Stimulated activated CD8-positive, alpha-beta memory T cell treated with anti-CD3 and anti-CD28 coated beads, Interleukin-7, amount 100 ng/mL, for 48 hours (primary cell): ENCODE data around the gene NDUFAF5.

Experiments
- DNase-seq, 2 donors: peaks; one replicate each; pipeline ENCODE4 v3.0.0-alpha.2; 2020; ENCODE audit warnings: low read depth in 1 of 2; ENCODE audit errors: extremely low read depth in 1 of 2

NDUFAF5 gene

DNA sequence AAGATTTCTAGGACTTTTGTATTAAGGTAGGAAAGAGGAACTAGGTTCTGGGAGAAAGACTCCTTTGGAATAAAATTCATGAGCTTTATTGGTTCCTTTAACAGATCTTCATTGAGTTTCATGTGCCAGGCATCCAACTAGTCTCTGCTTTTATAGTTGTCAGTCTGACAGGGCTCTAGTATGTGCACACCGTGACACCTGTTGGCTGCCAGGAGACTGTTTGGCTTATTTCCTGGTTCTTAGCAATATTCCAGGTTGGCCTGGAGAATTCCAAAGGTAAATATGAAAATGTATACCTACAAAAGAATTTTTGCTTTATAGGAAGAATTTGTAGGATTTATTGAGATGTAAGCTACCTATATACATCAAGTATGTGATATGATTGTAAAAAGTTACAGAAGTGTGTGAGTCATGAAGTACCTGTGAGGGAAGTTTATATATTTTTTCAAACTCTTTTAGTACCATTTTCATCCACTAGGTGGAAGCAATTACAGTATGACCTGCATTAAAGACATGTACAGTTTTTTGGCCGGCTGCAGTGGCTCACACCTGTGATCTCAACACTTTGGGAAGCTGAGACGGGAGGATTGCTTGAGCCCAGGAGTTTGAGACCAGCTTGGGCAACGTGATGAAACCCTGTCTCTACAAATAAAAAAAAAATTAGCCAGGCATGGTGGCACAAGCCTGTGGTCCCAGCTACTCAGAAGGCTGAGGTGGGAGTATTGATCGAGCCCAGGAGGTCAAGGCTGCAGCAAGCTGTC is 35.2 kb downstream of the NDUFAF5 start:
- DNase-seq, result no peak

DNA sequence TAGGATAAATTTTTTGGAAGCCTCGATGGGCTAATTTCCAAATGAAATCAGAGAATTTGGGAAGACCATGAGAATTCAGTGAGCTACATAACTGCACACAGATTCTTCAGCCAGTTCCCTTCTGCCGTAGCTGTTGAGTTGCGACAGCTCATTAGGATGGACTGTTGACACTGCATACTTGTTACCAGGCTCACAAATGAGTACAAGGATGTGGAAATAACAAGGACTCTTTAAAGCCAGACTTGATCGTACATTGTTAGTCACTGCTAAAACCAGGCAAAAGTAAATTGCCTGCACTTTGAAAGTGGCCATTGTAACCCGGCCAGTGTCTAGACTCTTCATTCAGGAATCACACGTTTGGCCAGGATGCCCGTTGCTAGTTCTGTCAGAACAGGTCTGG is 37.0 kb downstream of the NDUFAF5 start:
- no peak for DNase-seq

DNA sequence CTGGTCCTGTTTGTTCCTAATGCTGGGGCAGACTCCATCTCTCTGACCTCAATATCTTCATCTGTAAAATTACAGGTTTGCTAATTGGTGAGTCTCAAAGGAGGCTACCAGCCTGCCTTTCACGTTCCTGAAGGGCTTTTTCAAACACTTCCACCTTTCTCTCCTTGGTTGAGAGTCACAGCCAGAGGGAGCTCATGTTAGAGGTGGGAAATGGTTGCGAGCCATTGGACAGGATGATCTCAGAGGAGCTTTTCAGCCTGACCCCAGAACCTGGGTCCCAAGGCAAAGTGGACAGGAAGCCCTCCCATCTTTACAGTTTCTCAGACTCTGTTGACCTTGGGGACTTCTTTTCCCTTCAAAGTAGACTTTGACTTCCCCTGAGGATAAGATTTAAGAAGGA is 37.6 kb downstream of the NDUFAF5 start:
- DNase-seq, result no peak

DNA sequence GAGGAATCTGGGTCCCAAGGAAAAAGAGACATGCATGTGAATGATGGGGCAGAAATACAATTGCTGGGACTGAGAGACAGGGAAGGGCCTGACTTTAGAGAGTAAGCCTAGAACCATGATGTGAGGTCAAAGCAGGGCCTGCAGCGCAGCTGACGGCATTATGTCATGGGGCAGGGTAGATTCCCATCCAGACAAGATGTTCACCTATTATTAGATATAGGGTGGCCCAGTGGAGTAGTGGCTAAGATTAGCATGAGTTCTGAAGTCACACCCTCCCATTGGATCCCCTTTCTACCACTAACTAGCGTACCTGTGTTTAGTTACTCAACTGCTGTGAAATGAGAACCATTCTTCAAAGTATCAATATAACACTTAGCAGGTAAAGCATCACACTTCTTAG is 39.6 kb downstream of the NDUFAF5 start:
- no peak for DNase-seq

DNA sequence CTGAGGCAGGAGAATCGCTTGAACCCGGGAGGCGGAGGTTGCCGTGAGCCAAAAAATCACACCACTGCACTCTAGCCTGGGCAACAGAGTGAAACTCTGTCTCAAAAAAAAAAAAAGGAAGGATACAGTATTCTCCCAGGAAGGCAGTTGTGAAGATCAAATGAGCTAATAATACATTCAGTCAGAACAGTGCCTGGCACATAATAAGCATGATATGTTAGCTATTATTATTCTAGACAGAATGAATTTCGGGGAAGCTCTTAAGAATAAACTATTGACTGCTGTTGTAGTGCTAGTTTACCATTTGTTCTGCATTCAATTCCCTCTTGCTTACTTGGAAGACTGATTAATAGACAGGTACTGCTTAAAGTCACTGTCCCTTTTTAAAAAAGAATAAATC is 40.6 kb downstream of the NDUFAF5 start:
- no peak for DNase-seq

DNA sequence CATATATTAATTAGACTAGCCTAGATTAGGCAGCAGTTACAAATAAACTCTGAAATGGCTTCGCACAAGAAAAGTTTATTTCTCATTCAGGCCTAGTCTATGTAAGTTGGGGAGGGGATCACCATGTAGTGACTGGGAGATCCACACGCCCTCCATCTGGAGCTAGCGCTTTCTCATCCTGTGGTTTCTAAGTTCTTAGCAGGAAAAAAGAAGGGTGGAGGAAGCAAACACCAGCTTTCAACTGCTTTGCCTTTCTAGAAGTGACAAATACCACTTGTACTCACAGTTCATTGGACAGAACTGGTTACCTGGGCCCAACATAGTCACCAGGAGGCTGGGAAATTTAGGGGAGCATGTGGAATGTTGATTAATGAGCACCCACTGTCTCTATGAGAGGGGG is 46.6 kb downstream of the NDUFAF5 start:
- no peak for DNase-seq

DNA sequence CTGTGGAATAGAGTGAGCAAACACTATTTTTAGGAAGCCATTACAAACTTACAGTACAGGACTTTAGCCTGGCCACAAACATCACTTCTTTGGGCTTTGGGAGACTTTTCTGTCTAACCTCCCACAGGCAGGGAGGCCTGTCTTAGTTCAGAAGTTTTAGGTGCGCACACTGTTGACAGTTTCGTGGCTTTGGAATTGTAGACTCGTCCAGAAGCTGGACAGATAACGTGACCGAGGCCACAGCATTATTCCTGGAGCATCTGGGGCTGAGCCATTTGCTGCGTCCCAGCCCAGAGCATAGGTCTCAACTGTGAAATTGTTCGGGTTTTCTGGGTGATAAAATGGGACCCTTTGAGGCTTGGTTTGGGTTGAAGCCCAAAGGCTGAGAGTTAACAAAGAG is 53.8 kb downstream of the NDUFAF5 start:
- no peak for DNase-seq

DNA sequence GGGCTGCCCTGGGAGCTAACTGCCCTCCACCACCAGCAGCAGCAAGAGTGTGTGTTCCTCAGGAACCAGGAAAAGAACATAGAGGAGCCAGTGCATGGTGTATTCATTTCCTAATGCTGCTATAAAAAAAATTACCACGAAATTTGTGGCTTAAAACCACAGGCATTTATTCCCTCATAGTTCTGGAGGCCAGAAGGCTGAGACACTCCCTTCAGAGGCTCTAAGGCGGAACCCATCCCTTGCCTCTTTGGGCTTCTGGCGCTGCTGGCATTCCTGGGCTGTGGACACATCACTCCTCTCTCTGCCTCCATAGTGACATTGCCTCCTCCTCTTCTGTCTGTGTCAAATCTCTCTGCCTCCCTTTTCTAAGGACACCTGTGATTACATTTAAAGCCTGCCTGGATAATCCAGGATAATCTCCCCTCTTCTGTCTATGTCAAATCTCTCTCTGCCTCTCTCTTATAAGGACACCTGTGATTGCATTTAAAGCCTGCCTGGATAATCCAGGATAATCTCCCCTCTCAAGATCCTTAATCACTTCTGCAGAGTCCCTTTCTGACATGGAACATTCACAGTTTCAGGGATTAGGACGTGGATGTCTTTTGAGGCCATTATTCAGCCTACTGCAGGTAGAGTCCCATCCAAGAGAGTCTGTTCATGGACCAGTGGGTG is 54.7 kb downstream of the NDUFAF5 start:
- no peak for DNase-seq

DNA sequence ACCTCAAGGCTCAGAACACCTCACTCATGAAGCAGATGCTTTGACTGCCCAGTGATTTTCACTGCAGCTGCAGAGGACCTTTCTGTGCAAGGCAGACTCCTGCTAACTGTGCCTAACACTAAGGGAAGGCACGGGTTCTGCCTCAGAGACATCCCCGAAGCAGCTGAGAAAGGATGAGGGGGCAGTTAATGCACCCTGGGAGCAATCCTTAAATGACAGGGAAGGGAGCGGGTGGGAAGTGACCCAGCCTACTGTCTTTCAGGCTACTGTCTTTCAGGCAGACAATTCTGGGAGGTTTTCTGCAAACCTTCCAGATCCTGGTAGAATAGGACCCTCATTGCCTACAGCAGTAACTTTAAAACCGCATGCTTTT is 55.3 kb downstream of the NDUFAF5 start:
- DNase-seq, result no peak

DNA sequence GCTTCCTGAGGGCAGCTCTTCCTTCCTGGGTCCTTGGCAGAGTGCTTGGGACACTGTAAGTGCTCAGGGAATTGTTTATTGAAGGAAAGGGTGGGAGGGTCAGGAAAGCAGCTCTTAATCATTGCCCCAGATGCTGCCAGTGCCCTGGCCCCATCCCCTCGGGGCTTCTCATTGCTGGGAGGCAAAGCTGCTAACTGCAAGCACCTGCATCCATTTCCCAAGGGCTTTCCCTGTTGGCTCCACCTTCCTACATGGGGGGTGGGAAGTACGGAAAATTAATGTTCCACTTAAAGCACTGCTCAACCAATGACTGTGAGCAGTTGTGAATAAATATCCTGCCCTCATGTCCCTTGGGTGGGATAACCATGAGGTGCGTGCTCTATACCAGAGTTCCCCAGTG is 56.4 kb downstream of the NDUFAF5 start:
- DNase-seq, result no peak

DNA sequence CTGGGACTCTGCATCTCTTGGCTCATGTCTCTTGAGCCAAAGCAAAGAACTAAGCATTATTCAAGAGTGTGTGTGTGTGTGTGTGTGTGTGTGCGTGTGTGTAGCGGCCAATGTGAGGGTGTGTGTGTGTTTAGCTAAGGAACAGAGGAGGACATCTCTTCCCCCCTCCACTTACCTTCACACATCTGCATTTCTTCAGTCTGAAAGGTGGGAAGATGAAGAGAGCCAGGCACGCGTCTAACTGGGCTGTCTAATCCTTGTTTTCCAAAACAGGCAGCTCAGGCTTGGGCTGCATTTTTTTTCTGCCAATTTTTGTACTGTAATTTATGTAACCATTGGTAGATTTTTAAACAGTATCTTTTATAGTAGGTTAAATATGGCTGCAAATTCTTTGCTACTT is 59.5 kb downstream of the NDUFAF5 start:
- no peak for DNase-seq

DNA sequence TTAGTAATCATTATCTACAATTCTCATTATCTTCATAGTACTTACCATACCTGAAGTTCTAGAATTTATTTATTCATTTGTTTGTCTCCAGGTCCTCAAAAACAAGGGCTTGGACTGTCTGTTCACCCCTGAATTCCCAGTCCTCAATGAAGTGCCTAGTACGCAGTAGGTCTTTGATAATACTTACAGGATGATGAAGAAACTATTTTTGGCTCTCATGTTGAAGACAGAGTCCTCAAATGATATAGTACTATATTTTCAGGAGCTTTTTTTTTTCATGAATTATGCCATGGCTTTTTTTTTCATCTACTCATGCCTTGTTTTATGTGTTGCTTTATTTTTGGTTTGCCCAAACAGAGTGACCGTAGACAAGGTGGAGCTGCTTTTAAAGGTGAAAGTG is 66.5 kb downstream of the NDUFAF5 start:
- no peak for DNase-seq

DNA sequence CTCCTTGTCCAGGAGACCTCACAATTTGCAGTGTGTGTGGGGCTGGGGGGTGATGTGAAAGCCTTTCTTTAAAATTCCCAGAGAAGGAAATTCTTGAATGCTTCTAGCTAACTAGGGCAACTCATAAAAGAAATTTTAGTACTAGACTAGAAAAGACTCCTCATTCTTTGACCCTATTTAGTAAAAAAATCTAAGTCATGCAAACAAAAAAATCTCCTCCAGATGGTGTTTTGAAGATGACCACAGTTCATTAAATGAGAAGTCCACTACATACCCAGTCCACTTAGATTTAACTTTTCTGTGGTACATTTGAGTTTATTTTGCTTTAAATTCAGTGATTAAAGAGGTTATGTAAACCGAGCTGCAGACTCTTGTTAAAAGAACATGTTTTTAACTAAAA is 67.5 kb downstream of the NDUFAF5 start:
- DNase-seq, result no peak

DNA sequence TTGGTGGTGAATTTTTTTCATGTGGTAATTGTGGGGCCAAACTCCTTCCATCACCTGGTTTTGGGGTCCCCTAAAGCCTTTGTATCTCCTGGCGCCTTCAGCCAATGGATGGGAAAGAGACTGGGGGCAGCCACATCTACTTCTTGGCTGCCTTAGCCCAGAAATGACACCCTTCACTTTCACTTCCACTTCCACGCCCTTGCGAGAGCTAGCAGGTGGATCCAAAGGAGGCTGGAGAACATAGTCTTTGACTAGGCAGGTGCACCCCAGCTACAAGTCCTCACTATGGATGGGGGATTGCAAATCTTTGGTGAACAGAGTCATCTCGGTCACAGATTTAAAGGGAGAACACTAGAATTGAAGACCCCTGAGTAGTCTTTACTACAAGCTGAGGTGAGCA is 70.8 kb downstream of the NDUFAF5 start:
- no peak for DNase-seq

DNA sequence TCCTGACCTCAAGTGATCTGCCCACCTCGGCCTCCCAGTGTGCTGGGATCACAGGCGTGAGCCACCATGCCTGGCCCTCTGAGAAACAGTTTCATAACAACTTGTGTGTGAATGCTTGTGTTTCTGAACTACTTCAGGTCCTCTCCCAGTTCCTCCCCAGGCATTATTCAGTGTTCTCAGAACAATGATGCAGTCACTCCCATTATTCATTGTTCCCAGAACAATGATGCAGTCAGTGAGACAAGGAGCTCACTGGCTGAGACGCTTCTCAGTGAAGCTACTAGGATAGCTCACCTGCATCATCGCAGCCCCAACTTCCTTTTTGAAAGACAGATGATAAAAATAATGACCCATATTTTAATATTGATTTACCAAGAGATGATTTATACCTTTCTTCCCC is 71.5 kb downstream of the NDUFAF5 start:
- no peak for DNase-seq

DNA sequence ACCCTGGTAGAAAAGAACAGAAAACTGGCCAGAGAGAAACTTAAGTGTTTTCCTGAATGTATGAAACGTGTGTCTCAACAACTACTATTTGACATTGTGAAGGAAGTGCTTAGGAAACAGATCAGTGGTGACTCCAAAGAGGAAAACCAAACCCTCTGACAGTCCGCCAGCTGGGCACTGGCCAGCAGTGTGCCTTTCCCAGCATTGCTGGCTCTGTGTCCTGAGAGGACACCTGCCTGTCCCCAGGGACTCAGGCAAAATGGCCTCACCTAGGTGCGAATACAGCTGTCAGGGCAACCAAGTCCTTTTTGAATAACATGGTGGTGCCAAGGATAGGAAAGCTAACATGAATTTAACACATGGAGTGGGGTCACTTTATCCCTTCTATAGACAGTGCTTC is 72.5 kb downstream of the NDUFAF5 start:
- DNase-seq, result no peak

DNA sequence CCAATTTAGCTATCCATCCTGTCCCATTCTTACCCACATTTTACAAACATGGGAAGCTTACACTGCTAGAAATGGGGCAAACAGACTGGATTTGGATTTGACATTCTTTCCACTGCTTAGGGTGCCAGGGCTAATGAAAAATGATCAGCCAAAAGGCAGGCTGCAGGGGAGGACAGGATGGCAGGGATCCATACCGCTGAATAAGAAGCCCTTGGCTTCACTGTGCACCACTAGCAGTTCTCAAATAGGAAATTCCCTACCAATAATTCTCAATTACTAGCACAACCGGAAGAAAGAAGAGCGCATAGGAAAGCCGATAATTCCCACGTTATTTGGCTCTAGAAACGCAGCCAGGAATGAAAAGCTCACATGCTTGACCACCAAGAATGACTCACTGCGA is 73.1 kb downstream of the NDUFAF5 start:
- no peak for DNase-seq

DNA sequence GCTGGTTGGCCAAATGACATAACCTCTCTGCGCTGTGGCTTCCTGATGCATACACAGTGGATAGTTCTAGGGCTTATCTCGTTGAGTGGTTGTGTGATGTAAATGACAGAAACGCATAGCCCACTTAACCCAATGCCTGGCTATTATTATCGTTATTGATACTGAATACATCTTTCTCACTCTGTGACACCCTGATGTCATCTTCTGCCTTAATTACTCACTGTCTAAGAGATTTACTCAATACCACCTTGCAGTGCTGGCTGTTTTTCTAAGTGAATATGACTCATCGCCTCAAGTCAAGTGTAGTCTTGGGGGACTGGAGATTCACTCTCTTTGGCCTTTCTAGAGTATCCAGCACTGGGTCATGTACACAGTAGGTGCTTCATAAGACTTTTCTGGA is 73.6 kb downstream of the NDUFAF5 start:
- DNase-seq, result no peak

DNA sequence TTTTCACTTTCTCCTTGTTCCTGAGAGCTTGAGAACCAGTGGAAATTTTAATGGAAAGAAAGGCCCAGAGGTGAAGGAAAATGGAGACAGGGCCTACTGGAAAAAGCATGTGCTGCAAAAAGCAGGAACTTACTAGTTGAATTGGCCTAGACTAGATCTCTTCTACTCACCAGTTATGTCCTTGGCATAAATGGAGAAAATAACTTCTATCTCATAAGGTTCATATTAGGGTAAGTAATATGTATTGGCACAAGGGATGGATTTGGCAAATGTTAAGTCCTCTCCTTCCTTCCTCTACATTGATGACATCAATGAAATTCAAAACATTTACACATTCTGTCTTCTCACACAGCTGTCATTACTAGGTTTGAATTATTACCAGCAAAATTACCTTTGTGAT is 74.0 kb downstream of the NDUFAF5 start:
- no peak for DNase-seq

DNA sequence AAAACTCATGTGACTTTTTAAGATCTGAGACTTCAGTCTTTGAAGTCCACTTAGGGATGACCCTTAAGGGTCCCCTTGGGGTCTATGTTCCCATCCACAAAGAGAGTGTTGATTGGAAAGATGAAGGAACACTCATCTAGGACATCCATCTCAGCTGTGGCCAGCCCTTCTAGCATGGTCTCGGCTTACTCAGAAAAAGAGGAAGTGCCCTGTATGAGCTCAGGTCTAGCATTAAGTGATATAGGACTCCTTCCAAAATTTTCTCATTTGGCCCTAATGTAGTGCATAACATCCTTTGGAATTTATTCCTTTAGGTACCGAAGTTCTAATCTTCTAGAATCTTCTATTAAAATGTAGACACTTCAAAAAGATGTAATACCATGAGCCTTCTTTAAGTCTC is 77.4 kb downstream of the NDUFAF5 start:
- no peak for DNase-seq

DNA sequence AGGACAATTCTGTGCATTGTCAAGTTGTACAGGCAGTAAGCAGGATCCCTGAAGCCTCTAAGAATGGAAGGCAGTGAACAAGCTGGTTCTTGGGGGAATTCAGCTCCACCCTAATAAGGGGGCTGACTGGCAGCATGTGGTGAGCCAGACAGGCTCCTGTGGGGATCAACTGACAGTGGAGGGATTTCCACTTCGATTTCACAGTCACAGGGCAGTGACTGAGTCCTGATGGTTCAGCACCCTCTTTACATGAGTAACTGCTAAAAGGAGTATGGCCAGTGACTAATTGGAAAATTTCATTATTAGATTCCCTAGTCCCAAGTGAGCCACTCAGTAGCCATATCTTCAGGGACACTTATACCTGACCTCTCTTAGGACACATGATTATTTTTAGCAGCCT is 78.4 kb downstream of the NDUFAF5 start:
- no peak for DNase-seq

DNA sequence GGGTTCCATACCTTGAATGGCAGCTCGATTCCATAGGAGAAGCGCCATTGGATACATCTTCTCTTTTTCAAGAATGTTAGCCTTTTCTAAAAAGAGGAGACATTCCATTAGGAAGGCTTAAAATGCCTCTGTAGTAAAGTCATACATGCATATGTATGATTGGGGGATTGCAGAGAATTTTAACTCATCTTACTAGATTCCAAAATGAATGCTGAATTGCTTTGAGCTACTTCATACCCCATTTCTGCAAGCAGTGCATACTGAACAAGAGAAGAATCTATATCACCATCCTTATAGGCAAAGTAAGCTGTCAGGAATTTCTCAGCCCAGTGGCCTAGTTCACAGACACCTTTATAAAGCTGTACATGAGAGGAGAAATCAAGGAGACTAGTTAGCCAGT is 80.3 kb downstream of the NDUFAF5 start:
- no peak for DNase-seq

DNA sequence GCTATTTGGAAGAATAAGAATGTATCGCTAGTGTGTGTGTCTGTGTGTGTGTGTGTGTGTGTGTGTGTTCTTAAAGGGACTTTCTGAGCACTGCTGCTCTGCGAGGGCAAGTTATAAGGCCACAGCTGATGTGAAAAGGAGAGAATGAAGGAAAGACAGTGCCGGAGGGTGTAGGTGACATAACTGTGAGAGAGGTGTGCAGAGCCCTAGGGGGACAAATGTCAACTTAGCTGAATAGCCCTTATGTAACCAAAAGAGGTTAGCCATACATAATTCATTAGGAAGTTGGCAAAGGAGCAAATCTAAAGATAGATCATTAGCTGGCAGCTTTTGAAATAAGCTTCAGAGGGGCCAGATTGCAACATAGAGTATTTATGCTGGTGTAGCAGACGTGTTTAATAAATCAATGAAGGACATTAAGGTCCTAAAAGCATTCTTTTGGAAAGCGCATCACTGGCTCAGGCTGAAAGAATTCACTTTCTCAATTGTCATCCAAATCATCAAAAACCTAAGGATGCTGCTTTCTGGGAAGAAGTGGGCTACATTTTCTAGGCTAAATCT is 81.0 kb downstream of the NDUFAF5 start:
- no peak for DNase-seq
